ENCODE data around the gene SPOCK1.

GRCh38 chr5:137502632-137503031 lies 3.5 kb upstream of the SPOCK1 start:
- TF ChIP-seq GATA2 (IDR thresholded peaks at IDR 0.05; ENCODE audit: low read depth, low read length) (no peak), GATA3 (IDR thresholded peaks at IDR 0.05; ENCODE audit: low read depth, low read length) (no peak)

Data from SH-SY5Y (cell line).